GM18520 (cell line): ENCODE results near the gene THBS2.

ENCODE experiments used
- ATAC-seq: cut with Tn5 transposase; IDR thresholded peaks from one replicate; pipeline ENCODE4 v1.9.1; 2021; ENCODE audit not compliant: unreplicated experiment

THBS2 gene

GRCh38 chr6:169168302-169168630, 85.4 kb downstream of the THBS2 start:
- ATAC-seq: no peak

DNA sequence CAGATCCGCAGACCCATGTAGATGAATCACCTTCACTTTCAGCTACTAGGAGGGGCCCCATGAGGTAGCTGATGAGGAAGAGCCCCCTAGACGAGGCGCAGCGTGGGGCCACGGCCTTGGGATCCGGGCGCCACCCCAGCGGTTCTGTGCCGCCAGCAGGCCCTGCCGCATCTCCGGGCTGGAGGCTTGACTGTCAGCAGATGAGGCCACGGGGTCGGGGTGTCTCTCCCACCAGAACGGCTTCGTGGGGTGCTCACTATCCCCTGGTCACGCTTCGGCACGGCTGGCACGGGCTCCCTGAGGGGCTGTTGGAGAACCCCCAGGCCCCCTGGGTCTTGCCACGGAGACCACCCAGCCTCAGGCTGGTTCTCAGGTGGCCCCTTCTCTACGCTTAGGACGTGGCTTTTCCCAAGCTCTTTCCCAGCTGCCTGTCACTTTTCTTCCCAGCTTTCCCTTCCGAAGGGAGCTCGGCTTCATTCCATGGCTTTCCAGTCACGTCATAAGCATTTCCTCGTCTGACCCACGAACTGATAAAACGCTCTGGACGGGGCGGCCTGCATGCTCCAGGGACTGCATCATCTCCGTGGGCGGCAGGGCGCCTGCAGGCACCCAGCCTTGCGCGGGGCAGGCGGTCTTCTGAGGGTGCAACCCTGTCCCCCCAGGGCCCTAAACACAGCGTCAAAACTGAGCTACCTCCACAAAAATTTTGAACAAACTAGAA, 85.9 kb downstream of the THBS2 start:
- ATAC-seq: no peak

DNA sequence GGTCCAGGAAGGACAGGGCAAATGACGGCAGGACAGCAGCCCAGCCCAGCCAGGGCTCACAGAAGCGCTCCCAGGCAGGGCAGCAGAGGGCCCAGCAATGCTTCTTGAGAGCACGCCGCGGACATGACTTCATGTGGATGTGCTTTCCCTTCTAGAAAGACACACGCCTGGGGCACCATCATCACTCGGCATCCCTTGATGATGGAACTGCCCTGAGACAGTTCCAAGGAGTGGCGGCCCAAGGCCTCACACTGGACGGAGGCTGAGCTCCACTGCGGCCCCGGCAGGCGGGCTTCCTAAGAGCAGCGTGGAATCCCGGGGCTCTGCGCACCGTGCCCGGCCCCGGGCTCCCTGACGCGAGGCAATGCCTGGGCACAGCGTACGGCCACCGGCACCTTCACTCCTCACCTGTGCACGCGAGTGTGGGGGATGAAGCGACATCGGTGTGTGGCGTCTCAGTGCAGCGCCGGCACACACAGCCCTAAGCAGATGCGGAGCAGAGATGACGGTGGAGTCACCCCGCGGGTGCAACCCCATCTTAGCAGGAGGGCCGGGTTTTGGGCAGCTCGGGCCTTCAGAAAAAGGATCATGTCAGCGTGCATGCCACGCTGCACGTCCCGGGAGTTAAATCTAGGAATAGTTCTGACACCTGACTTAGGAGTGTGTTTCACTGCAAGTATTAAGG, 86.6 kb downstream of the THBS2 start:
- ATAC-seq: no peak
